Stimulated activated CD4-positive, alpha-beta T cell treated with anti-CD3 and anti-CD28 coated beads, Interleukin-2, amount 100 ng/mL, for 24 hours (primary cell): ENCODE measurements around the gene MAOB.

Source experiments
- DNase-seq, 2 donors: peaks; one replicate each; pipeline ENCODE4 v3.0.0-alpha.2; 2020

MAOB gene

GRCh38 chrX:43860646-43861370 lies 21.4 kb downstream of the MAOB start:
- DNase-seq = no peak

- DNase-seq = no peak
Observed at GRCh38 chrX:43853225-43853828, 28.9 kb downstream of the MAOB start.

DNA sequence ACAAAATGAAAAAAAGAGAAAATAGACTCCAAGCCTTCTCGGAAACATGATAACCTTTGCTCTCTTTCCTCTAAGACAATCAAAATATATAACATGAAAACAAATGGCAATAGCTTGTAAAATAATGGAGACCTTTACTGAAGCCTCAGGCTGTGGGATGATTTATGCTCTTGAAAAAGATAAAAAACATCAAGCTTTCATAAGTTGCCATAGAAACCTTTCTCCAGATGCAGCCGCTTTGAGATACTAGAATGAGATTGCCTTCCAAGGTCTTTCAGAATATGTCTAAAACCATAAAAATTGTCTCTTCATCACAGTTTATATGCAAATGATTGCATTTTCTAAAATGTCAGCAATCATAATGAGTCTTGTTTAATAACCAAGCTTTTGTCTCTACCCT lies 31.6 kb downstream of the MAOB start:
- no peak for DNase-seq

GRCh38 chrX:43849173-43849572 lies 33.1 kb downstream of the MAOB start:
- no peak for DNase-seq

- no peak for DNase-seq
Observed at GRCh38 chrX:43847352-43847751, 34.9 kb downstream of the MAOB start.

GRCh38 chrX:43846558-43846957 lies 35.7 kb downstream of the MAOB start:
- no peak for DNase-seq

- no peak for DNase-seq
Observed at GRCh38 chrX:43845776-43846175, 36.5 kb downstream of the MAOB start.

DNA sequence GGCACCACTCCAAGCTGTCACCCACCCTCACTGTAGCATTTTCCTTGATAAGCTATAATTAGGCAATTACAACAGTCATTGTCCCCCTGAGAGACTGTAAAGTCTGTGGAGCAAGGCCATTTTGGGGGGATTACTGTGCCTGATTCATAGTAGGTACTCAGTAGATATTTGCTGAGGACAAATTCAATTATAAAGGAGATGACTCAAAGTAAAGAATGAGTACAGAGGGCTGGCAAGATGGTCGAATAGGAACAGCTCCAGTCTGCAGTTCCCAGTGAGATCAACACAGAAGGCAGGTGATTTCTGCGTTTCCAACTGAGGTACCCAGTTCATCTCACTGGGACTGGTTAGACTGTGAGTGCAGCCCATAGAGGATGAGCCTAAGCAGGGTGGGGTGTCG lies 42.0 kb downstream of the MAOB start:
- DNase-seq = no peak

GRCh38 chrX:43836435-43837184 lies 45.6 kb downstream of the MAOB start:
- DNase-seq = no peak

- DNase-seq = no peak
Observed at GRCh38 chrX:43835559-43835958, 46.7 kb downstream of the MAOB start.

DNA sequence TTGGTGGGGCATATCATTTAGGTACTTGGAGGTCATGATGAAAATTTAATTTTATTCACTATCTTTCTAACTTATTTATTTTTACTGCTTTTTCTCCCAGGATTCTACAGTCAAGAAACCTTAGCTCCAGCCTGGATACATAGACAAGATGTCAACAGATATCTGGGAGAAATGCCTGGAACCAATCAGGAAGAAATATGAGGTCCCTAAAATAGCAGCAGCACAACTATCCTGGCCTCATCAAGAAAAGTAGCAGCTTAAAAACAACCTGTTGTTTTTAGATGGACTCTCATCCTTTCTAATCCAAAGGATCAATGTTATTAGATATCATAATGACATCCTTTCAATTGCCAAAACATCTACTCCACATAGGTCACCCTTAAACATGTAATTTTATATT lies 54.5 kb downstream of the MAOB start:
- DNase-seq = no peak

GRCh38 chrX:43822014-43822413 lies 60.2 kb downstream of the MAOB start:
- no peak for DNase-seq

DNA sequence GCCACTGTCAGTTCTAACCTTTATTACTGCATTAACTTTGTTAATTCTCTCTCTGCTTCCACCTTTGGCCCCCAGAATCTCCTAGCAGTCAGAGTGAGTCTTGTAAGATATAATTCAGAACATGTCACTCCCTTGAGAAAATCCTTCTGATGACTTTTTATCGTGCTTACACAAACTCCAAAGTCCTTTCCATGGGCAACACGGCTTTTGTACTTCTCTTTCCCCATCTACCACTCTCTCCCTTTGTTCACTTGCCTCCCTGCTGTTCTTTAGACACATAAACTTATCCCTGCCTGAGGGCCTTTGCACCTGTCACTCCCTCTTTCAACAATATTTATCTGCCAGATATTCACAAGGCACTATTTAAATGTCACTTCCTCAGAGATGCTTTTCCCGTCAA lies 64.8 kb downstream of the MAOB start:
- DNase-seq = no peak

- DNase-seq = no peak
Observed at GRCh38 chrX:43815209-43815608, 67.0 kb downstream of the MAOB start.

GRCh38 chrX:43813898-43814297 lies 68.4 kb downstream of the MAOB start:
- peak in 1 of 2 donors; percentile 3 for DNase-seq

GRCh38 chrX:43813319-43813718 lies 68.9 kb downstream of the MAOB start:
- DNase-seq = no peak

DNA sequence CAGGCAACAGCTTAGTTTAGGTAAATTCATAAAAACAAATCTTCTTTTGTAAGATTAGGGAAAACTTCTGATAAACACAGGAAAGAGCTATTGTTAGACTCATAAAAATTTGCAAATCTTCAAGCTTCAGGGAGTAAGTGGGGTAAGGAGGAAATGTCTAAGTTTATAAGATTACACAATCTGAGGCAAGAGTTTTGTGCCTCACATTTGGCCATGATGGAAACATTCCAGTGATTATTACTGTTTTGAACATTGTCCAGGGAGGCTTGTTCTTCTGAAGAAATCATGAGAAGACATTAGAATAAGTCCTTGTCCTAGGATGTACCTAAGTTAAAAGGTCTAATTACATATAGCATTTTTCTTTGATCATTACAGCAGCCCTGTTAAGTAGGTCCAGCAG lies 72.8 kb downstream of the MAOB start:
- DNase-seq = no peak

DNA sequence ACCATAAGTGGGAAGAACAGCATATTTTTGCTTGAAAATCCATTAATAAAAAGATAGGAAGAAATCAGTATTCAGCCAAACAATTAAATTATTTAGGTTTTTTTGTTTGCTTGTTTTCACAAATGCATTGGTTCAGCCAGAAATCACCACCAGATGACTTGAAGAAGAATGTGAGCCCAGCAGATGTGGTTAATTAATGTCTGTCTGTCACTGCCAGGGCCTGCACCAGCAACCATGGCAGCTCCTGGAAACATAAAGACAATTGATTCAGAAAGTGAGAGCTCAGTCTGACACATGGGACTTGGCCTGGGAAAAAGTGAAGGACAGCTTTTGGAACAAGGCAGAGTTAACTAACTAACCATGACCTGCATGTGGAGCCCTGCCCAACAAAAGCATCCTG lies 74.0 kb downstream of the MAOB start:
- no peak for DNase-seq

DNA sequence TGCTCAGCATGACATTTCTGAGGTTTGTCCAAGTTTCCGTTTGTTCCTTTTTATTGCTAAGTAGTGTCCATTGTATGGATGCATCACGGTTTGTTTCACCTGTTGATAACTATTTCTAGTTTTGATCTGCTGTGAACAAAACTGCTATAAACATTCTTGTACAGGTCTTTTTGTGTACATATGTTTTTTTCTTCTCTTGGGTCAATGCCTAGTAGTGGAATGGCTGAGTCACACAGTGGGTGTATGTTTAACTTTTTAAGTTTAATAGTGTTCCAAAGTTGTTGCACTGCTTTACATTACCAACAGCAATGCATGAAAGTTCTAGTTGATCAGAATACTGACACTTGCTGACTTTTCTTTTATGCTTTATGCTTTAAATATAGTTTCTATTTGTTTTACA lies 76.7 kb downstream of the MAOB start:
- no peak for DNase-seq

DNA sequence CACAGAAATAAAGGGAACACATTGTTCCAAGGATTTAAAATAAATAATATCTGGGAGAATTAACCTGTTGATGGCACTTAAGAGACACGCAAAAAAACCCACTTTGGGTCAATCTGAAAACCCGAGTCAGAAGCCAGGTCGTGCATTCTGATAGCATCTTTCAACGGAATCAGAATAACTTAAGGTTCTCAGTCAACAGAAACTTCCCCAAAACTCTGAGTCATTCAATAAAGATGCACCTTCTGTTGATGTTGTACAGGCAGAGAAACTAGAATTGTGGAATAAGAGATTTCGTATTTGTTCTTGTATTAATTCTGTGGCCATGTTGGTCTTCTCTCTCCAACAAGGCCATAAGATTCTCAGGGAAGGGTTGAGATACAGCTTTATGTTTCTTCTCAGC lies 78.2 kb downstream of the MAOB start:
- DNase-seq = no peak

GRCh38 chrX:43785930-43786591 lies 96.2 kb downstream of the MAOB start:
- DNase-seq = no peak

DNA sequence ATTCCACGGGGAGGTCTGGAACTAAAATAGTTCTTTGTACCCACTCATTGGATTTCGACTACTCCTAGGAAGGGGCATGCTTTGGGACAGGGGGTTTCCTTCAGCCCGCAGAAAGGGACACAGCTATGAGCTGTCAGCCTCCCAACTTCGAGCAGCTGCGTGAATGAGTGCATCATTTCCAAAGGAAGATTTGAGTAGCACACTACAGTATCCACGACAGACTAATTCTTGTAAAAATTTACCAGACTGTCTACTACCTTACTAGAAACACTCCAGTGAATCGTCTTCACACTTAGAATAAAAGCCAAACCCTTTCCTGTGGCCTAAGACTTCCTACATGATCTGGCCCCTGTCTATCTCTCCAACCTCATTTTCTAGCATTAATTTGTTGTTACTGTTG lies 124.2 kb downstream of the MAOB start:
- no peak for DNase-seq

DNA sequence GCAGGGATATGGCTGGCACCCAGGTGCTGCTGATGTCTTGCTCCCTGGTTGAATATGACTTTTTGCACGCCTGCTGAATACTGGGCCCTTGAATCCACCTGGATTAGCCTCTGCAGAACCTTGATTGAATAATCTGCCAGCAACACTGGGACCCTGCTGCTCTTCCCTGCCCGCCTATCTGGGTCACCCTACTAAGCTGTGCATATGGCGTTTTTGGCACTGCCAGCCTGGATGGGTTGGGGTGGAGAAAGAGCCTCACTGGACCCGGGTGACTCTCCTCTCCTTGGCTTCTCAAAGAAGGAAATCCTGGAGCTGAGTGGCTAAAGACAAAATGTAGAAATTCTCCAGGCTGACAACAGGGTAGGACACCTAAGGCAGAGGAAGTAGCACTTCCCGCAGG lies 126.2 kb downstream of the MAOB start:
- DNase-seq = no peak

DNA sequence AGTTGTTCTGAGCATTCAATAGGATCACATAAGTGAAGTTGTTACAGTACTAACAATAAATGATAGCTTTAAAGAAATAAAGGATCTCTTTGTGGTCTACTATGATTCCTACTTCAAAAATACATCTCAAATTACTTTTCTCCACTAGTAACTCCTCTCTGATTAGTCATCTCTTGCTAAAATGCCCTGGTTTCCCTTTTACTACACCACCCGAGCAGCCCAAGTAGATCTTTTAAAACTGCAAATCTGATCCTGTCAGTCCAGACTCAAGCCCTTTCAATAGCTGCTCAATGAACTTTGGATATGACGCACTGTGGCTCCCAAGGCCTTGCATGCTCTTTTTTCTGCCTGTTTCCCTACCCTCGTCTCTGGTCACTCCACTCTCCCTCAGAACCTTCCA lies 128.6 kb downstream of the MAOB start:
- DNase-seq = no peak
